ENCODE measurements around the gene NUTM2A.
"Not testable (repeated sequence)": the region's sequence is repeated elsewhere in the genome, so short reads cannot be mapped to it uniquely, and the experiment has no call there.

DNA sequence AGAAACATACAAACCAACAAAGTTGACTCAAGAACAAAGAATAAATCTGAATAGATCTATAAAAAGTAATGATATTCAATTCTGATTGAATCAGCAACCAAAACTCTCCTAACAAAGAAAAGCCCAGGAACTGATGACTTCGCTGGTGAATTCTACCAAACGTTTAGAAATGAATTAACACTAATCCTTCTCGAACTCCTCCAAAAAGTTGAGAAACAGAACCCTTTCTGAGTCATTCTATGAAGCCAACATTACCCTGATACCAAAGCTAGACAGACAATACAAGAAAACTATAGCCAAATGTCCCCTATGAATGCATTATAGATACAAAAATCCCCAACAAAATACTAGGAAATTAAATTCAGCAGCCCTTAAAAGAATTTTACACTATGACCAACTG is 16.9 kb downstream of the NUTM2A start:
- TF ChIP-seq CTCF (IDR thresholded peaks at IDR 0.05); MAFK (IDR thresholded peaks at IDR 0.05; ENCODE audit: partially characterized antibody); MAX (IDR thresholded peaks at IDR 0.05): not testable (repeated sequence)
